SU-DHL-6 (cell line): ENCODE data around the gene EXOC6.
A peak's percentile ranks its signal among the peaks of the same experiment; 100 is the strongest.

Experiments used
- H2AFZ ChIP-seq: fragments of 200-600 bp; sonication (generic); 2 replicates; pipeline ENCODE4 v1.6.1; 2014; ENCODE audit warnings: low read depth, mild to moderate bottlenecking, moderate library complexity, mixed read lengths, antibody characterized with exemption, low read length; ENCODE audit not compliant: severe bottlenecking
- H3F3A ChIP-seq: fragments of 200-600 bp; shearing (Covaris generic); 2 replicates; pipeline ENCODE4 v1.6.0; 2016; ENCODE audit warnings: antibody characterized with exemption, mild to moderate bottlenecking; ENCODE audit not compliant: insufficient read depth
- H3K27ac ChIP-seq: fragments of 200-600 bp; sonication (generic); 2 replicates; pipeline ENCODE4 v1.5.1; 2016; ENCODE audit warnings: low read depth, mild to moderate bottlenecking, low read length, moderate library complexity, mixed read lengths
- H3K27me3 ChIP-seq: fragments of 200-600 bp; sonication (generic), shearing (Covaris generic); 2 replicates; pipeline ENCODE4 v1.6.0; 2014; ENCODE audit warnings: mild to moderate bottlenecking, low read length
- H3K36me3 ChIP-seq: fragments of 200-600 bp; sonication (generic); 2 replicates; pipeline ENCODE4 v1.6.1; 2014; ENCODE audit warnings: mild to moderate bottlenecking, low read length, mixed read lengths
- H3K4me2 ChIP-seq: fragments of 300-600, 200-600 bp; shearing (Covaris generic), sonication (generic); 2 replicates; pipeline ENCODE4 v1.6.0; 2014; ENCODE audit warnings: low read length, low read depth, mild to moderate bottlenecking; ENCODE audit not compliant: poor library complexity, severe bottlenecking
- H3K4me3 ChIP-seq: fragments of 200-600 bp; sonication (generic); 2 replicates; pipeline ENCODE4 v1.5.1; 2014; ENCODE audit warnings: antibody characterized with exemption, low read length, mild to moderate bottlenecking, mixed read lengths; ENCODE audit not compliant: insufficient read depth, poor library complexity, severe bottlenecking
- H3K79me2 ChIP-seq: fragments of 200-600 bp; sonication (generic); 2 replicates; pipeline ENCODE4 v1.6.1; 2014; ENCODE audit warnings: mild to moderate bottlenecking, low read length, moderate library complexity; ENCODE audit not compliant: insufficient read depth
- H3K9ac ChIP-seq: fragments of 200-600 bp; sonication (generic); 2 replicates; pipeline ENCODE4 v1.7.0; 2014; ENCODE audit warnings: mild to moderate bottlenecking, low read length
- H3K9me2 ChIP-seq: fragments of 200-600 bp; sonication (generic); replicated peaks from 2 replicates; pipeline ENCODE4 v1.6.1; 2014; ENCODE audit warnings: low read length; ENCODE audit not compliant: insufficient read depth
- H3K9me3 ChIP-seq: fragments of 200-600 bp; sonication (generic); 2 replicates; pipeline ENCODE4 v1.6.1; 2014; ENCODE audit warnings: low read length, mixed read lengths; ENCODE audit not compliant: insufficient read depth
- H4K20me1 ChIP-seq: fragments of 200-600 bp; sonication (generic); 2 replicates; pipeline ENCODE4 v1.6.1; 2014; ENCODE audit warnings: low read depth, mild to moderate bottlenecking, antibody characterized with exemption, low read length, moderate library complexity, mixed read lengths
- CTCF ChIP-seq: fragments of 200-600 bp; sonication (generic); IDR thresholded peaks from one replicate; pipeline ENCODE4 v1.5.1; 2017; ENCODE audit warnings: antibody characterized with exemption, mild to moderate bottlenecking, low read length, moderate library complexity; ENCODE audit not compliant: insufficient read depth, poor library complexity, severe bottlenecking
- EZH2phosphoT487 ChIP-seq: fragments of 200-600 bp; sonication (generic), shearing (Covaris generic); conservative IDR thresholded peaks from 2 replicates; pipeline ENCODE4 v1.6.1; 2018; ENCODE audit warnings: mild to moderate bottlenecking, antibody characterized with exemption, low read length, moderate library complexity, mixed read lengths

Gene EXOC6

DNA sequence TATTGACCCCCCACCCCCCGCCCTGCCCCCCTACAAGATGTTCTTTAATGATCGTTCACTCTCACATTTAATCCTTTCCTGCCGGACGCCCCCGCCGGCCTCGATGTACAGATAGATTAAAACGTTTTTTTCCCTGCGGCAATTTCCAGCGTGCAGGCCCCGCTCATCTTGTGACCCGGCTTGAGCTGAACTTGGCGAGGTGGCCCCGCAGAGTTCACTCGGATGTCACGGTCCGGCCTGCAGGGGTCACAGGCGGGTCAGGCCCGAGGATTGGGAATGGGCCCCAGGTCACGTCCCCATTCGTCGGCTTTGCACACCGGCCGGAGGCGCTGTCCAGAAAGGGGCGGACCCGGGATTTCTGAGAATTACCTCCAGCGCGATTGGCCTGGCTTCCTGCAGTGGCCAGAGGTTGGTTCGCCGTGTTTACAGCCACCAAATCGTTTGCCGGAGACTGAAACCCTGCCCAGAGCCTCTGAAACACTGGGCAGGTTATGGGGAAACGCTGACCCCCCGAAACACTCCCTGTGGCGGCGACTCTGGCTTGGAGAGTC, 223.4 kb downstream of the EXOC6 start:
- H3K4me2 ChIP-seq, result no peak overlapping the region
- H3K4me3 ChIP-seq, result no peak overlapping the region
- no peak overlapping the region for H2AFZ ChIP-seq

DNA sequence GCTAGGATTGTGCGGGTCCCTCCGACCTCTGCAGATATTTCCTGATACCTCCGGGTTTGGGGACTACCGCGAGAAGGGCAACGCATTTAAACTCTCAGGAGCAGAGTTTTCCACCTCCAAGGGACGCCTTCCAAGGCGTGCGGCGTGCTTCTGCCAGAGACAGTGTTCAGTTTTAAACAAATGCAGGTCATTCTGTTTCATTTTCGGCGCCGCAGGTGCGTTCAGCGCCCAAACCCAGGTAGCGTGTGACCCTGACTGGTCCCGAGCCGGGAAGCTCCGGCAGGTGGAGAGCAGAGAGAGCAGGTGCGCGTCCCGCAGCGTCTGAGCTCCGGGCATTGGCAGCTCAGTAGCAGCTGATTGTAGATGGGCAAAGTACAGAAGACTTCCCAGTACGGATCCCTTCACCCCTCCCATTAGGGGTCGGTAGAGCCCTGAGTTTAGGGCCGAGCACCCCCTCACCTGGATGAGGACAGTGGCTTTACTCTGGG, 223.9 kb downstream of the EXOC6 start:
- H3K4me3 ChIP-seq, result no peak overlapping the region
- no peaks in the 10 kb centered on the region for H3K27me3 ChIP-seq
- no peak overlapping the region for H3K4me2 ChIP-seq

More for the DNA sequence above, 223.4 kb downstream of the EXOC6 start:
- H4K20me1 ChIP-seq, result no peaks in the 10 kb centered on the region
- H3K36me3 ChIP-seq, result no peaks in the 10 kb centered on the region
- H3K9me2 ChIP-seq, result no peaks in the 10 kb centered on the region
- H3F3A ChIP-seq, result no peaks in the 10 kb centered on the region
- H3K9me3 ChIP-seq, result no peaks in the 10 kb centered on the region
- no peaks in the 10 kb centered on the region for H3K79me2 ChIP-seq
- no peak overlapping the region for H3K27ac ChIP-seq
- TF ChIP-seq CTCF (no peak), EZH2phosphoT487 (no peak)
- no peaks in the 10 kb centered on the region for H3K27me3 ChIP-seq
- no peak overlapping the region for H3K9ac ChIP-seq

GRCh38 chr10:93072713-93073538, 224.6 kb downstream of the EXOC6 start:
- Histone ChIP-seq H2AFZ (no peak overlapping the region), H3K9me3 (no peaks in the 10 kb centered on the region), H4K20me1 (no peaks in the 10 kb centered on the region), H3F3A (no peaks in the 10 kb centered on the region), H3K79me2 (no peaks in the 10 kb centered on the region), H3K27ac (no peak overlapping the region), H3K27me3 (no peaks in the 10 kb centered on the region), H3K4me3 (peak overlapping the region; percentile 35), H3K36me3 (no peaks in the 10 kb centered on the region), H3K4me2 (peak overlapping the region; percentile 58), H3K9me2 (no peaks in the 10 kb centered on the region), H3K9ac (peak overlapping the region; percentile 30; the same call in 1 of the 2 replicates)
- TF ChIP-seq EZH2phosphoT487, result no peak
- TF ChIP-seq CTCF, result no peak

More for the DNA sequence above, 223.9 kb downstream of the EXOC6 start:
- Histone ChIP-seq H3K27ac (no peak overlapping the region), H3K9me2 (no peaks in the 10 kb centered on the region), H2AFZ (no peak overlapping the region), H3F3A (no peaks in the 10 kb centered on the region), H3K9me3 (no peaks in the 10 kb centered on the region), H3K79me2 (no peaks in the 10 kb centered on the region), H3K9ac (no peak overlapping the region), H4K20me1 (no peaks in the 10 kb centered on the region), H3K36me3 (no peaks in the 10 kb centered on the region)
- TF ChIP-seq EZH2phosphoT487, result no peak
- TF ChIP-seq CTCF, result no peak
